ENCODE results near the gene GRIN2D.

Gene GRIN2D

GRCh38 chr19:48391100-48392005 lies 2.1 kb upstream of the GRIN2D start, which contains the start of gene KDELR1 (continued):
- TF ChIP-seq ZNF280D (tag by site-specific recombination; IDR thresholded peaks at IDR 0.05) (no peak), KLF8 (tag by site-specific recombination; IDR thresholded peaks at IDR 0.05) (peak; percentile 85), OSR2 (tag by site-specific recombination; IDR thresholded peaks at IDR 0.05) (no peak), ZNF2 (tag by site-specific recombination; IDR thresholded peaks at IDR 0.05) (no peak), ZNF302 (tag by site-specific recombination; IDR thresholded peaks at IDR 0.05; ENCODE audit: low read depth) (no peak), ZBTB6 (tag by site-specific recombination; IDR thresholded peaks at IDR 0.05) (peak; percentile 94), ZNF121 (tag by site-specific recombination; IDR thresholded peaks at IDR 0.05) (no peak), SP3 (tag by site-specific recombination; IDR thresholded peaks at IDR 0.05) (peak; percentile 94), ZNF677 (tag by site-specific recombination; IDR thresholded peaks at IDR 0.05) (no peak), ZNF426 (tag by site-specific recombination; IDR thresholded peaks at IDR 0.05) (no peak), ZBTB10 (tag by site-specific recombination; IDR thresholded peaks at IDR 0.05) (peak; percentile 85), ZNF660 (tag by site-specific recombination; IDR thresholded peaks at IDR 0.05) (peak; percentile 62), ZNF221 (tag by site-specific recombination; IDR thresholded peaks at IDR 0.05; ENCODE audit: borderline replicate concordance) (no peak), KLF16 (tag by site-specific recombination; IDR thresholded peaks at IDR 0.05) (no peak; the same call in 1 of the 2 replicates), HOXD13 (CRISPR knock-in tag; IDR thresholded peaks at IDR 0.05; ENCODE audit: borderline replicate concordance) (no peak), ZNF571 (tag by site-specific recombination; IDR thresholded peaks at IDR 0.05) (no peak), ZNF701 (tag by site-specific recombination; IDR thresholded peaks at IDR 0.05) (no peak), YY2 (tag by site-specific recombination; IDR thresholded peaks at IDR 0.05) (no peak)
- TF ChIP-seq, protein P1, sequence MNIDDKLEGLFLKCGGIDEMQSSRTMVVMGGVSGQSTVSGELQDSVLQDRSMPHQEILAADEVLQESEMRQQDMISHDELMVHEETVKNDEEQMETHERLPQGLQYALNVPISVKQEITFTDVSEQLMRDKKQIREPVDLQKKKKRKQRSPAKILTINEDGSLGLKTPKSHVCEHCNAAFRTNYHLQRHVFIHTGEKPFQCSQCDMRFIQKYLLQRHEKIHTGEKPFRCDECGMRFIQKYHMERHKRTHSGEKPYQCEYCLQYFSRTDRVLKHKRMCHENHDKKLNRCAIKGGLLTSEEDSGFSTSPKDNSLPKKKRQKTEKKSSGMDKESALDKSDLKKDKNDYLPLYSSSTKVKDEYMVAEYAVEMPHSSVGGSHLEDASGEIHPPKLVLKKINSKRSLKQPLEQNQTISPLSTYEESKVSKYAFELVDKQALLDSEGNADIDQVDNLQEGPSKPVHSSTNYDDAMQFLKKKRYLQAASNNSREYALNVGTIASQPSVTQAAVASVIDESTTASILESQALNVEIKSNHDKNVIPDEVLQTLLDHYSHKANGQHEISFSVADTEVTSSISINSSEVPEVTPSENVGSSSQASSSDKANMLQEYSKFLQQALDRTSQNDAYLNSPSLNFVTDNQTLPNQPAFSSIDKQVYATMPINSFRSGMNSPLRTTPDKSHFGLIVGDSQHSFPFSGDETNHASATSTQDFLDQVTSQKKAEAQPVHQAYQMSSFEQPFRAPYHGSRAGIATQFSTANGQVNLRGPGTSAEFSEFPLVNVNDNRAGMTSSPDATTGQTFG (tag by site-specific recombination; IDR thresholded peaks at IDR 0.05; ENCODE audit: borderline replicate concordance) = no peak
- TF ChIP-seq, protein P2, sequence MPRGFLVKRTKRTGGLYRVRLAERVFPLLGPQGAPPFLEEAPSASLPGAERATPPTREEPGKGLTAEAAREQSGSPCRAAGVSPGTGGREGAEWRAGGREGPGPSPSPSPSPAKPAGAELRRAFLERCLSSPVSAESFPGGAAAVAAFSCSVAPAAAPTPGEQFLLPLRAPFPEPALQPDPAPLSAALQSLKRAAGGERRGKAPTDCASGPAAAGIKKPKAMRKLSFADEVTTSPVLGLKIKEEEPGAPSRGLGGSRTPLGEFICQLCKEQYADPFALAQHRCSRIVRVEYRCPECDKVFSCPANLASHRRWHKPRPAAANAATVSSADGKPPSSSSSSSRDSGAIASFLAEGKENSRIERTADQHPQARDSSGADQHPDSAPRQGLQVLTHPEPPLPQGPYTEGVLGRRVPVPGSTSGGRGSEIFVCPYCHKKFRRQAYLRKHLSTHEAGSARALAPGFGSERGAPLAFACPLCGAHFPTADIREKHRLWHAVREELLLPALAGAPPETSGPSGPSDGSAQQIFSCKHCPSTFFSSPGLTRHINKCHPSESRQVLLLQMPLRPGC (tag by site-specific recombination; IDR thresholded peaks at IDR 0.05) = no peak
- TF ChIP-seq, protein P3, sequence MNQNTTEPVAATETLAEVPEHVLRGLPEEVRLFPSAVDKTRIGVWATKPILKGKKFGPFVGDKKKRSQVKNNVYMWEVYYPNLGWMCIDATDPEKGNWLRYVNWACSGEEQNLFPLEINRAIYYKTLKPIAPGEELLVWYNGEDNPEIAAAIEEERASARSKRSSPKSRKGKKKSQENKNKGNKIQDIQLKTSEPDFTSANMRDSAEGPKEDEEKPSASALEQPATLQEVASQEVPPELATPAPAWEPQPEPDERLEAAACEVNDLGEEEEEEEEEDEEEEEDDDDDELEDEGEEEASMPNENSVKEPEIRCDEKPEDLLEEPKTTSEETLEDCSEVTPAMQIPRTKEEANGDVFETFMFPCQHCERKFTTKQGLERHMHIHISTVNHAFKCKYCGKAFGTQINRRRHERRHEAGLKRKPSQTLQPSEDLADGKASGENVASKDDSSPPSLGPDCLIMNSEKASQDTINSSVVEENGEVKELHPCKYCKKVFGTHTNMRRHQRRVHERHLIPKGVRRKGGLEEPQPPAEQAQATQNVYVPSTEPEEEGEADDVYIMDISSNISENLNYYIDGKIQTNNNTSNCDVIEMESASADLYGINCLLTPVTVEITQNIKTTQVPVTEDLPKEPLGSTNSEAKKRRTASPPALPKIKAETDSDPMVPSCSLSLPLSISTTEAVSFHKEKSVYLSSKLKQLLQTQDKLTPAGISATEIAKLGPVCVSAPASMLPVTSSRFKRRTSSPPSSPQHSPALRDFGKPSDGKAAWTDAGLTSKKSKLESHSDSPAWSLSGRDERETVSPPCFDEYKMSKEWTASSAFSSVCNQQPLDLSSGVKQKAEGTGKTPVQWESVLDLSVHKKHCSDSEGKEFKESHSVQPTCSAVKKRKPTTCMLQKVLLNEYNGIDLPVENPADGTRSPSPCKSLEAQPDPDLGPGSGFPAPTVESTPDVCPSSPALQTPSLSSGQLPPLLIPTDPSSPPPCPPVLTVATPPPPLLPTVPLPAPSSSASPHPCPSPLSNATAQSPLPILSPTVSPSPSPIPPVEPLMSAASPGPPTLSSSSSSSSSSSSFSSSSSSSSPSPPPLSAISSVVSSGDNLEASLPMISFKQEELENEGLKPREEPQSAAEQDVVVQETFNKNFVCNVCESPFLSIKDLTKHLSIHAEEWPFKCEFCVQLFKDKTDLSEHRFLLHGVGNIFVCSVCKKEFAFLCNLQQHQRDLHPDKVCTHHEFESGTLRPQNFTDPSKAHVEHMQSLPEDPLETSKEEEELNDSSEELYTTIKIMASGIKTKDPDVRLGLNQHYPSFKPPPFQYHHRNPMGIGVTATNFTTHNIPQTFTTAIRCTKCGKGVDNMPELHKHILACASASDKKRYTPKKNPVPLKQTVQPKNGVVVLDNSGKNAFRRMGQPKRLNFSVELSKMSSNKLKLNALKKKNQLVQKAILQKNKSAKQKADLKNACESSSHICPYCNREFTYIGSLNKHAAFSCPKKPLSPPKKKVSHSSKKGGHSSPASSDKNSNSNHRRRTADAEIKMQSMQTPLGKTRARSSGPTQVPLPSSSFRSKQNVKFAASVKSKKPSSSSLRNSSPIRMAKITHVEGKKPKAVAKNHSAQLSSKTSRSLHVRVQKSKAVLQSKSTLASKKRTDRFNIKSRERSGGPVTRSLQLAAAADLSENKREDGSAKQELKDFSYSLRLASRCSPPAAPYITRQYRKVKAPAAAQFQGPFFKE (tag by site-specific recombination; IDR thresholded peaks at IDR 0.05; ENCODE audit: borderline replicate concordance) = no peak
